ENCODE measurements around the gene CRYBG1. TPM values are rescaled to one million over a fixed set of nuclear protein-coding genes. Genes with fewer than 3 reads are reported as not detected.
"Not testable (repeated sequence)": the region's sequence is repeated elsewhere in the genome, so short reads cannot be mapped to it uniquely, and the experiment has no call there.

CRYBG1 gene
- polyA plus RNA-seq, 5 donors, result 7.8 to 14.1 (median 10.4) TPM

DNA sequence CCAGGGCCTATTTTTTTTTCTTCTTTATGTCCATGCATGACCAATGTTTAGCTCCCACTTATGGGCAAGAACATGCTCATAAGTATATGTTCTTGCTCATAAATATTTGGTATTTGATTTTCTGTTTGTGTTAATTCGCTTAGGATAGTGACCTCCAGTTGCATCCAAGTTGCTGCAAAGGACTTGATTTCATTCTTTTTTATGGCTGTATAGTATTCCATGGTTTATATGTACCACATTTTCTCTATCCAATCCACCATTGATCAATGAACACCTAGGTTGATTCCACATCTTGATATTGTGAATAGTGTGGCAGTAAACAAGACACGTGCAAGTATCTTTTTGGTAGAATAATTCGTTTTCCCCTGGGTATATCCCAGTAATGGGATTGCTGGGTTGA, 190.6 kb downstream of the CRYBG1 start:
- DNase-seq, result no peak

DNA sequence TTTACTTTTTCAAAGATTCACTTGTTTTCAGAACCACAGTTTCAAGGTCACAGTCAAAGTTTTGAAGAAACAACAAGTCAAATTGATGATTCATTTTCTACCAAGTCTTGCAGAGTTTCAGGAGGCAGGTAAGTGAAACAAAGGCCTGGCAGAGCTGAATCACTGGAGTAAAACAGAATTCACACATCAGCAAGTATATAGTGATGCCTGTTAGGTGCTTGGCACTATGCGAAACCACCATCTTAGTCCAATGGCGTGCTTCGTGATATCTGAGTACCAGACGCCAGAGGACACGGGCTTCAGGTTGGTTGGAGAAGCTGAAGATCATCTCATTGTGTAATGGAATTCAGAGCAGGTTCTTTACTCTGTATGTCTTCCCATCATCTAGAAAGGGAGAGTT, 192.9 kb downstream of the CRYBG1 start:
- DNase-seq, result no peak

DNA sequence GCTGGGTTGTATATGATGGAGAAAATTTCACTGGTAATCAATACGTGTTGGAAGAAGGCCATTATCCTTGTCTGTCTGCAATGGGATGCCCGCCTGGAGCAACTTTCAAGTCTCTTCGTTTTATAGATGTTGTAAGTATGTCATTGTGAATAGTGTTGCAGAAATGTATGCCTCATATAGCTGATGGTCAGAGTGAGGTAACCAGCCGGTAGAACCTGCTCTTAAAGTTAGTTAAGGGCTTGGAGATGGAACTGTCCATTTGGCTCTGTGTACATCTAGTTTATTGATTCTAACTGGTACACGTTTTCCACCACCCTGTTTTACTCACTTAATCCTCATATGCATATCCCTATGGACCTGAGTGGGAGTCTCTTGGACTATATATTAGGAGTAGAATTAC, 195.2 kb downstream of the CRYBG1 start:
- DNase-seq, result no peak

DNA sequence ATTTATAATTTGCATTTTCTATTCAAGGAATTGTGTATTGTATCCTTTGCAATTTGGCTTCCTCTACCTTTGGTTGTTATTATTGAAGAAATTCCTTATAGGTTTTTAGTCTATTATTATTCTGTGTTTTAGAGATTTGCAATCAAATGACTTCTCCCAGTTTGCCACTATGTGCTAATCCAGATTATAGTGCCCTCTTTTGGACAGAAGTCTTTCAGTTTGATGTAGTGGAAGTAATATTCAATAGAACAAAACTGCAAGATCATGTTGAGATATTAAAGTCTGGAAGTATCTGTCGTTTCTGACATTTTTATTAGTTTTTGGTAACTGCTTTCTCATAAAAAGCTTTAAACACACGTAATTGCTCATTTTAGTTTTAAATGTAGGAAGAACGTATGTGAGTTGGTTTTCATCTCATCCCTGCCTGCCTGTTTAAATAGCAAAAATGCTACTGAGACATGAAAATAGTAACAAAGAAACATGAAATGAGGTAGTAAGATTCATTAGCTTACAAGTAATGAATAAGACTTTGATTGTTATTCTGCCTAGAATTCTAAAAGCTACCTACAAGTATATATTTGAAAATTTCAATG, 195.9 kb downstream of the CRYBG1 start:
- no peak for DNase-seq

DNA sequence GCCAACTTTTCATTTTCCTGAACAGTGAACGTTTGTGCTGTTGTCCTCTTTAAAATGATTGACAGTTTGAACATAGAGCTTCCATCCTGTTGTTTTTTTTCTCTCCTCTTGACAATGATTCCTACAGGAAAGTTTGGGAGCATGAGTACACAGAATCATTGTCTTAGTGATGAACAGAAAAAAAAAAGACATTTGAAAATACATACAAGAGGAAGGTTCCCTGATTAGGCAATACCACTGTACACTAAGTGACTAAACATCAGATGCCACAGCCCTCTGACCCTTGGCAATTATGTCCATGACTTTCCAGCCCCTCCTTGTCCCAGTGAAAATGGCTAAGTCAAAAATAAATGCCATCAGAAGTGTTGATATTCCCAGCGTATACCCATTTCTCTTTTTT, 197.3 kb downstream of the CRYBG1 start:
- no peak for DNase-seq

DNA sequence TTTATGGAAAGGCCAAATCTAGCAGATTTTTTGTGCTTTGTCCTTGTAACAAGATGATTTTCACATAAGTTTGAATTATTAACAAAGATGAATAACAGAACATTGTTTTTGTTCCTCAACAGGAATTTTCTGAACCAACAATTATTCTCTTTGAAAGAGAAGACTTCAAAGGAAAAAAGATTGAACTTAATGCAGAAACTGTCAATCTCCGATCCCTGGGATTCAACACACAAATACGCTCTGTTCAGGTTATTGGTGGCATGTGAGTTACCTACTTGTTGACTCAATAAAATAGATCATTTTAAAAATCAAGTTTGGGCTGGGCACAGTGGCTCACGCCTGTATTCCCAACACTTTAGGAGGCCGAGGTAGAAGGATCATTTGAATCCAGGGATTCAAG, 197.8 kb downstream of the CRYBG1 start:
- no peak for DNase-seq

DNA sequence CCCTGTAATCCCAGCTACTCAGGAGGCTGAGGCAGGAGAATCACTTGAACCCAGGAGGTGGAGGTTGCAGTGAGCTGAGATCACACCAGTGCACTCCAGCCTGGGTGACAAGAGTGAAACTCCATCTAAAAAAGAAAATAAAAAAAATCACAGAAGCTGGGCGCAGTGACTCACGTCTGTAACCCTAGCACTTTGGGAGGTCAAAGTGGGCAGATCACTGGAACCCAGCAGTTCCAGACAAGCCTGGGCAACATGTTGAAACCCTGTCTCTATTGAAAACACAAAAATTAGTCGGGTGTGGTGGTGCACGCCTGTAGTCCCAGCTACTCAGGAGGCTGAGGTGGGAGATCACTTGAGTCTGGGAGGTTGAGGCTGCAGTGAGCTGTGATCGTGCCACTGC, 199.1 kb downstream of the CRYBG1 start:
- DNase-seq, result not testable (repeated sequence)

DNA sequence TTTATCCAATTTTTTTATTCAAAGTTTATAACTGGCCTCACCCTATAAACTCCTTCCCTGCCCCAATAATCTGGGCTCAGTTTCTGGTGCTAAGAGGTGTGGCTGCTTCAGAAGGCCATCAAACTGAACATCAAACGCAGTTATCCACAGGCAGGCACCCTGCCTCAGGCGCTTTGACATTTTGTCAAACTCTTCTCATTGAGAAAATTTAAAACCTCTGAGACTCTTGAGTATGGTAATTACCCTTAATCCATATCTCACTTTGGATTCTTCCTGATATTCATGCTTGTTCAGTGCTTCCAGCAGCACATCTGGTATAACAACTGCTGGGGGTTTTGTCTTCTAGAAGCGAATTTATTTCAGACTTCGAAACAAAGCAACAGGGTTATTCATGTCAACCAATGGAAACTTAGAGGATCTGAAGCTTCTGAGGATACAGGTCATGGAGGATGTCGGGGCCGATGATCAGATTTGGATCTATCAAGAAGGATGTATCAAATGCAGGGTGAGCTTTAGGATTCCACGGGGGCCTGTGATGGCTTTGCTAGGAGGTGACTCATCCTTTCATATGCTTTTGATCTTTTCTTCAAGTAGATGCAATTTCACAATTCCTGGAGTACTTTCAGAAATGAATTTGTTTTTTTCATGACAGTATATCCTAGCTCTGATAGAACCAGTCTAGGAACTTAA, 200.6 kb downstream of the CRYBG1 start:
- no peak for DNase-seq

DNA sequence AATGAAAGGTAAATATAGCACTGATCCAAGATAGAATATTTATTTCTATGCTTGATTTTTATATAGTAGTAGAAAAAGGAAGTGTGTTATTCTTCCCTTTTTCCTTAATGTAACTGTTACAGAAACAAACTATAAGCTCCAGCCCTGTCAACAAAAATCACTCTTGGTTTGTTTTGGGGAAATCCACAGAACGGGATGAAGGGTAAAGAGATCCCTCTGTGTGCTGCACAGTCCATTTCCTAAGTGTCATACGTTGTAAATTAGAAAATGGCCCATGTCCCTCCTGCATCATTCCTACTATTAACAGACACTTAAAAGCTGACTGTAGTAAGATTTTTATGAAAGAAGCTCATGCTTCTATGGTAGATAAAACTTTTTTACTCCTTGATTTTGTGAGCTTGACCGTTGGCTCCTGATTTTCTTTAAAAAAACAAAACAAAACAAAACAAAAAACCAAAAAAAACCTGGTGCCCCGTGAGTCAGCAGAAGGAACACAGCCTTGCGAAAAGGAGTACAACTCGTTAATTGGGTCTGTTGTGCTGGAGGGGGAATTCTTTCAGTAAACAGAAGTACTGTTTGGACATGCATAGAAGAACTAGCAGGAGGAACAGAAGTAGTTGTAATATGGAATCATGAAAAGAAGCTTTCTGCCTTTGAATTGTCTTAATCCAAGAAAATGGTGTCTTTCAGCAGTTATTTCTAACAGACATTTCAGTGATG, 201.3 kb downstream of the CRYBG1 start:
- no peak for DNase-seq

DNA sequence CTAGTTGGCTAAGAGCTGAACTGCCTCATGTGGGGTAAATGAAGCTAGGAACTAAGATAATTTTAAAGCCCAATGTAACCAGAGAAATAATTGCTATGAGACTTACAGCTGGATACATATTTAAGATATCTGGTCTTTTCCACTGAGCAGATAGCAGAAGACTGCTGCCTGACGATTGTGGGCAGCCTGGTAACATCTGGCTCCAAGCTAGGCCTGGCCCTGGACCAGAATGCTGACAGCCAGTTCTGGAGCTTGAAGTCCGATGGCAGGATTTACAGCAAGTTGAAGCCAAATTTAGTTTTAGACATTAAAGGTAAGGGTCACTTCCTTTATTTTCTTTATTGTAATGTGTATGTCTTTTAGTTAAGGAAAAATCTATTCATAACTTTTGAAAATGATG, 203.1 kb downstream of the CRYBG1 start:
- DNase-seq, result no peak

DNA sequence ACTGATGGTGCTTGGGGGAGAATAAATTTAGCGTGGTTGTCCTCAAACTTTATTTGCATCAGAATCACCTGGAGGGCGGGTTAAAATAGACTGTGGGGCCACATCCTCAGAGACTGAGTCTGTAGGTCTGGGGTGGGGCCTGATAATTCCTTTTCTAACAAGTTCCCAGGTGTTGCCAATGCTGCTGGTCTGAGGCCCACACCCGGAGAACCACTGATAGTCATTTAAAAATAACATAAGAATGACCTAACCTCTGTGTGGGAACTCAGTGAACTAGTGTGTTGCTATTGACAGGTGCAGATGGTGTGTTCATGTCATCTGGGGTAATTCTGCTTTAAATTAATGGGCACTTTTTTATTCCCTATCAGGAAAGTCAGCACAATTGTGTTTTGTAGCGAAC, 204.0 kb downstream of the CRYBG1 start:
- no peak for DNase-seq

DNA sequence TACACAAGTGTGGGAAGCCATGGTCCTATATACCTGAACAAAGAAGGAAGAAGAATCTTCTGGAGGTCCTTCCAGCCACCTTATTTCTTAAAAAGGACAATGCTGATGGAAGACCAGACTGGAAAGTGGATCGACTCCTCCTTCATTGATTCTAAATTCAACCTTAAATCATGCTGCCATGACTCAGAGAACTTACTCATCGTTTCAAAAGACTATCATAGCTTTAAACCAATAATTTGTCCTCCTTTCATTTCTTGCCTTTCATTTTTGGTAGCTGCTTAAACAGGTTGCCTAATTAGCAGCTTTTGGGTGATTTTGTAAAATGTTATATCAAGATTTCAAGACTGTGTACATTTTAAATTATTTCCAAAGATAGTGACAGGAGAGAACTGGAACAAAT, 208.0 kb downstream of the CRYBG1 start:
- no peak for DNase-seq

DNA sequence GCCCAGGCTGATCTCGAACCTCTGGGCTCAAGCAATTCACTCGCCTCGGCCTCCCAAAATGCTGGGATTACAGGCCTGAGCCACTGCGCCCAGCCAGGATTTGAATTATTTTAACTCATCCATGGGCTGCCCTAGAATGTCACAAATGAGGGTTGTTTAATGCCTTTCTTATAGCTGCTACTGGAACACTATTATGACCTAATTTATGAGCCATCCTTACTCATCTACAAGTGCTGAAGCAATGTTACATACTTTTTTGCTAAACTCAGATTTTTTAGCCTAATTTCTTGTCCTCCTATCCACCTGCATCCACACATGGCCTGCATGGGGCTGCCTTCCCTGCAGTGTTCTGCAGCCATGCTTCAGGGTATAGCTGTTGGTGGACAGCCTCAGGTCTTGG, 208.9 kb downstream of the CRYBG1 start:
- DNase-seq, result no peak

DNA sequence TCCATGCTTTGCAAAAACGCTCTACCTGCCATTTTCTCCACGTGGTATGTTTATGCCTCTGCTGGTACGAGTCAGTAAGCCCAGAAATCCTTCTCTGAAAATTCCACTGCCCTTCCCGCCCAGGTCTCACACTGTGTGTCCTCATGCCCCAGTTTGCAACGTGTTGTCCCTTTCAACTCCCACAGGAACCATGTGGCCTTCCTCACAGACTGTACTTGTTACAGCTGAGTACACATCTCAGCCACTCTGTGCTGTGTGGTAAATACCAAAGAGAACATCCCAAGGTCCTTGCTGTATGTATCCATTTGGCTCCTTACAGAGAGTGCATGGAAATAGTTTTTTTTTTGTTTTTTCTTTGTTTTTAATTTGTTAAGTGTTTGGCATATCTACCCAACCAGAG, 211.9 kb downstream of the CRYBG1 start:
- DNase-seq, result no peak

DNA sequence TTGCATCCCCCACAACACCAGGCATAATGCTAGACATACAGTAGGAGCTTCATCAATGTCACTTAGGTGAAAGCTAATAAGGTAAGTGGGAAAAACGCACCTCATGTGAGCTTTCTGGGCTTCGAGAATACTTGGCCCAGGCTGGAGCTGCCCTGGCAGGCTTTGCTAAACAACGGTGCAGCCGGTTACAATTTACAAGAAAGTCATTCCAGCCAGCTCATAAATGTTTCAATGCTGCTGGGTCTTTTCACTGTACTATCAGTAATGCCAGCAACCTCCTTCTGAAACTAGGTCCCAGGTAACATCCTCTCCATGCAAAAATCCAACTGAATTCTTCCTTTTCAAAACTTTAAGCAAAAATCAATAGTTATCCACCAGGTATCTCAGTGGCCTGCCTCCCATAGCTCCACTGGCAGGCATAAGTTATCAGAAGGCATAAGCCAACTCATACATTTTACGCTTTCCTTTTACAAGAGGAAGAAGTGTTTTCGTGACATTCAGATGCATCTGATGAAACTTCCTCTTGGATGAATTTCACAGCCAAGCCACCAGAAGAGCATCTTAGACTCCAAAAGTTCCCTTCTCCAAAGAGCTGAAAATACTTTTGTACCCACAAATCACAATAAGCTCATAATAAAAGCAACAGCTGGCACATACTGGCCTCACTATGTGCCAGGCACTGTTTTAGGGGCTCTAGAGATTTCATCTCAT, 212.5 kb downstream of the CRYBG1 start:
- no peak for DNase-seq

DNA sequence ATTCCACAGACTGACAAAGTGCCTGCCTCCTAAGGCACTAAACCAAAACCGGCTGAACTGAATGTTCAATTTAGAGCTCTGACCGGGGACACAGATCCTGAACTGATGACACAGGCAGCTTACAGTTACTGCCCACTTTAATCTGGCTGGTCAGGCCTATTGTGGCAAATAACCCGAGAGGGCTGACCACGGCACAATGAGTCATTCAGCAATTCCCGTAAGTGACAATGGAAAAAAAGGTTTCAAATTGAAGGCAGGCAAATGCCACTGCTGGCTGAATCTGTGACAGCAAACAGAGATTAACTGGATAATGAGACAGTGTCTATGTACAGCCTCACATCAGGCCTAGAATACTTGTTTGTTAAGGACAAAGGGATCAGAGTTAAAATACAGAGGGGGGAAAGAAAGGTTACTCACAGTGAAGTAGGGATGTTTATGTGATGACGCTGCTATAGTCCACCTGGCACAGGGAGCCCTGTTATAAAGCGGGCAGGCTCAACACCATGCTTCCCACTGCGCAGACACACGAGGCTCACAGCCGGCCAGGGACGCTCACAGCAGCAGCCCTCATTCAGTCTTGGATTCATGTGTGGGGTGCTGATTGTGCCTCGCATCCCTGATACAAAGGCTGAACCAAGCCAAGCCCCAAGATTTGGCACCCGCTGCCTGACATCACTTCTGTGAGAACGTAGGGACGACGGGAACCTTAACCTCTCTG, 214.4 kb downstream of the CRYBG1 start:
- DNase-seq, result no peak

DNA sequence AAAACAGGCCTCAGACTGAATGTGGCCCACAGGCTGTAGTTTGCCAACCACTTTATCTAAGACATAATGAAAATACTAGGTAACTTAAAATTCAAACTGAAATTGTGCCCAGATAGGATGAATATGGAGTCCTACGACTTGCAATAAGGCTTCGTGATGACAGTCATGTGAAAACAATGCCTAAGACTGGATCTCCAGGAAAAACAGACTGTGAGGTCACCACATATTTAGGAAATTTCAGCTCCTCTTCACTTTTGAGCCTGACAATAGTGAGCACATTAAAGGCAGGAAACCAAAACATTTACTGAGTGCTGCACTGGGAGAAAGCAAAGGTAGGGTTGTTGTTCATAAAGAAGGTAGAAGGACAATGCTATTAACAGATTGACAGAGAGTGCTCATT, 218.8 kb downstream of the CRYBG1 start:
- no peak for DNase-seq

DNA sequence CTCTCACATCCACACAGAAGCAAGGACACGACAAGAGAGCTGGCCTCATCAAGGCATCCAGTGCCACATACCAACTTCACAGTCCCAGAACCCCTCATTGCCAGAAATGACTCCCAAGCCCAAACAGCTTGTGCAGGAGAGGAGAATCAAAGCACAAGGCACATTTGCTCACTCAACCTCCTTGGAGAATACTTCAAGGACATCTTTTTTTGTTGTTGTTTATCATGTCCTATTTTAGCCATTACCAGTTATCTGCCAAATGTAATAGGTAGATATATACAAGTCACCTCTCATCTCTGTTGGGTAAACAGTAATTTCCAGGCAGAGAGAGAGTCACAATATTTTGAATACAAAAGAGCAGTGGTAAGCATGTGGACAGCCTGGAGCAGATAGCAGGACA, 221.0 kb downstream of the CRYBG1 start:
- no peak for DNase-seq

DNA sequence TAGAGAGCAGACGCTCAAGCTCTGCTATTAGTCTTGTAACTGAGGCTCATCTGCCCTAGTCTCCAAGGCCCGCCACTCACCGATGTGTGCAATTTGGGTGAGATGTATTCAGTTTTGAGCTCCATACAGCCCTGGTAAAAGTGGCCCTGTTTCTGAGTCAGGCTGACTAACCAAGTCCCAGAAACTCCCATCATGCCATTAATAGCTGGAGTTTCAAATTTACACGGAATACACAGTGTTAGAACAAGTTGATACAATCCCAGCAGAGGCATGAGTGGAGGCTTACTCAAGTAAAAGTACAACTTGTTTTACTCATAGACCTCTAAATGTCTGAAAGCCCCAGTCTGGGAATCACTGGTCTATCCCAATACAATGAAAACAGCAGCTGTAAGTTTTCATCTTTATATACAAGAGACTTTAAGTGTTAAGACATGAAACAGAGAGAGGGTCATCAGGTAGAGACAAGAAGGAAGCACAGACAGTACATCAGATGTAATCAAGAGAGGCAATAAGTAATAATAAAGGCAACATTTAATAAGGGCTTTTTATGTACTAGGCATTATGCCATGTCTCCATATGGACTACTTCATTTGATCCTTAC, 226.4 kb downstream of the CRYBG1 start:
- DNase-seq, result no peak

DNA sequence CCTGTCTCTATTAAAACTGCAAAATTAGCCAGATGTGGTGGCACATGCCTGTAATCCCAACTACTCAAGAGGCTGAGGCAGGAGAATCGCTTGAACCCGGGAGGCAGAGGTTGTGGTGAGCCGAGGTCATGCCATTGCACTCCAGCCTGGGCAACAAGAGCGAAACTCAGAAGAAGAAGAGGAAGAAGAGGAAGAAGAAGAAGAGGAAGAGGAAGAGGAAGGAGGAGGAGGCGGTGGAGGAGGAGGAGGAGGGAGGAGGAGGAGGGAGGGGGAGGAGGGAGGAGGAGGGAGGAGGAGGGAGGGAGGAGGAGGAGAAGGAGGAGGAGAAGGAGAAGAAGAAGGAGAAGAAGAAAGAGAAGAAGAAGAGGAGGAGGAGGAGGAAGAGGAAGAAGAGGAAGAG, 228.4 kb downstream of the CRYBG1 start:
- not testable (repeated sequence) for DNase-seq

DNA sequence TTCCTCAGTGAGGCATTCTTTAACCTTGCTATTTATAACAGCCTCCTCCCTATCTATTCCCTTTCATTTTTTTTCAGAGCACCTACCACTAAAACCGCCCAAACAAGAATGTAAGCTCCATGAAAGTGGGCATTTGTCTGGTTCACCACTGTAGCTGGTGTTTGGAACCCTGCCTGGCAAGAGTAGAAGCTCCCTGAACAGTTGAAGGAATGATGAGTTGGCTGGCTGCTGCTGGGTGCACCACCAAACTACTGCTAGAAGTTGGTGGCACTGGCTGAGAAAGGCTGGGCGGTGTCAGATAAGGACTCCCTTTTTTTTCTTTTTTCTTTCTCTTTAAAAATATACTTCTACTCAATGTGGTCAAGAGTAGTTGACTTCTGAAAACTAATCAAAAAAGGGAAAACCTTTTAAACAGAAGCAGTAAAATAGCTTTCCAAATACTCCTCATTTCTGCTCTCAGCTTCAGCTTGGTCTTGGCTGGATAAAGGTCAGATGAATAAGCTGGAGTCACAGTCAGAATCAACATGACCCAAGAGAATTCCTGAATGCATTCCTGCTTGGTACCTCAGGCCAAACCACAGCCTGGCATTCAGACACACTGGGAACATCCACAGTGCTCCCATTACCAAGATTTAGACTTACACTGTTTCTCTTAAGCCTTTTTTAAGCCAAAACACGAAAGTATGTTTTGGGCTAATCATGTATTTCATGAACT, 230.8 kb downstream of the CRYBG1 start:
- DNase-seq, result no peak
